GM19324 (cell line): ENCODE measurements around the gene ZNF774.
"Not testable (repeated sequence)": the region's sequence is repeated elsewhere in the genome, so short reads cannot be mapped to it uniquely, and the experiment has no call there.

Source experiments
- ATAC-seq: cut with Tn5 transposase; IDR thresholded peaks from one replicate; pipeline ENCODE4 v1.9.1; 2021; ENCODE audit warnings: mild to moderate bottlenecking, moderate library complexity; ENCODE audit not compliant: unreplicated experiment, low FRiP score

The ZNF774 gene

GRCh38 chr15:90352107-90352893 is at the start of gene ZNF774:
Gene ZNF774 (plus strand): TSS chr15:90352284. CDS start chr15:90354661, 2,377 bp downstream.
- ATAC-seq: peak; percentile 99

GRCh38 chr15:90305355-90305754 is 46.7 kb upstream of the ZNF774 start:
- not testable (repeated sequence) for ATAC-seq

DNA sequence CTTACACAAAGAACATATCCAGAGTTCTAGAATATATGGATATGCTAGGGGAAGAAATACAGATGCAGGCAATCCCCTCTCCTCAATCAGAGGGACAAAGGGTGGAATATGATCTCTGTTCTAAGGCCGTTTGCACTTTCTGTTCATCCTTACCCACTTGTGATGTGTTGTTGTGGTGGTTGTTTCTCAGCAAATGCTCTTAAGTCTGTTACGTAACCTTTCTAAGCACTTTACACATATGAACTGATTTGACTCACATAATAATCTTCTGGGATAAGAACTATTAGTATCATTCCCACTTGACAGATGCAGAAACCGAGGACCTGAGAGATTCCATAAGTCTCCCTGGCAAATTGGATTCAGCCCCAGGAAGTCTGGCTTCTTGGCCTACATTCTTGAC is 46.2 kb upstream of the ZNF774 start:
- ATAC-seq: no peak

DNA sequence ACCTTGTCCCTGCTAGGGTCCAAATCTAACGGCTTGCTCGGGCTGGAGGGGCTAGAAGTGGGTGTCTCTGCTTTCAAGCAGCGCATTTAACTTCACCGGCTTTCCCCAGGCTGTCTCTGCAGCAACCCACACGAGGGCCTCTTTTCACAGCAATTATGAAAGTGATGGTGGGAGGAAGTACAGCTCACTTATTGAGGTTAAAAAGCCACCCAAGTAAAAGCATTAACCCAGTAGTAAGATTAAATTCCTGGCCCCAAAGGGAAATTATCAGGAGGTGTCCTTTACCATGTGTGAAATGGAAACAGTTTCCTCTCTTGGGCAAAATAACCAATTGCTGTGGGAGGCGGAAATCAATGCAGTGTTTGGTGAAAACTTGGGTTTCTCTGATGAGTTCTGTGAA is 45.5 kb upstream of the ZNF774 start:
- no peak for ATAC-seq

DNA sequence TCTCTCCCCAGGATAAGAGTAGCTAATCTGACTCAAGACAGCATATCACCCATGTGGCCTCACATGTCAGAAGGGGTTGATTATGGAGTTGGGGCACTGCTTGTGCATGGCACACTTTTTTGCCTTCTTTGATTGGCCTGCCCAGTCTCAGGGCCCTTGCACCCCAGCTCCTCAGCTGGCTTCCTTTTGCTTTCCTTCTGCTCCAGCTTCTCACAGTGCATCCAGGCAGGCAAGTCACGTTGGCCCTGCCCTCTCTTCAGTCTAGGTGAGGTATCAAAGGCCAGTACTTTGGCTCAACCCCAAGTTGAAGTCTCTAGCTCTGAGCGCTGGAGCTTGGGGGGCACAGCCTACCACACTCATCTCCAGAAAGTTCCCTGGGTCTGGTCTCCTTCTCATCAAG is 44.4 kb upstream of the ZNF774 start:
- ATAC-seq: no peak

DNA sequence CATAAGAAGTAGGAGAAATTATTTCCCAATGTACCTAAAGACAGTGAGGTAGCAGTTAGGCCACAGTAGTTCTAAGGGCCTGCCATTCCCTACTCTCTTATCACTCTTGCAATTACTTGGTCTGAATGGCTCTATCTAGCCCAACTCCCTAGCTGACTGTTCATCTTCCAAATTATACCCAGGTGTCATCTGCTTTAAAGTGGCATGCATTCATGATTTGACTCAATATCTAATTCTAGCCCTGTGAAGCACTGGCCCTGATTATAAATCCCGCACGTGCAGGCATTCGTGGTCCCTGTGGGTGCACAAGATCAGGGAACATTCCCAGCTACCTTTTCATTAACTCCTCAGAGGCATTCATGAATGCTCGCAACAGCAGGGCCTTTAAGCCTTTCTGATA is 43.1 kb upstream of the ZNF774 start:
- no peak for ATAC-seq

- no peak for ATAC-seq
Observed at GRCh38 chr15:90315278-90315982, 36.7 kb upstream of the ZNF774 start.

DNA sequence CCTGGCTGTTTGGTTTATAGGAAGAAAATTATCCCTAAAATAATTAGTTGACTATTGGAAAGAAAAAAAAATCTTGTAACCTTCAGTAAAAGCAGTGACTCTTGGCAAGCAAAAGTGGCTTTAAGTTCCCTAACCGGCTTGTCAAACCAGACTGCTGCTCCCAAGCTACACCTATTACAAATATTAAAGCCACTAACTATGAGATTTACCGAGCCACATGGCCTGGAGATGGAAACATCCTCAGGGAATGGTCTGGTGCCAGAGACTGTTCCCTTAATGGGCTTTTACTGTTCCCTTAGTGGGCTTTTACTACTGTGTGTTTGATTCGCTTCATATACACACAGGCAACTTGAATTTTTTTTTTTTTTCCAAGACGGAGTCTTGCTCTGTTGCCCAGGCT is 35.9 kb upstream of the ZNF774 start:
- no peak for ATAC-seq

DNA sequence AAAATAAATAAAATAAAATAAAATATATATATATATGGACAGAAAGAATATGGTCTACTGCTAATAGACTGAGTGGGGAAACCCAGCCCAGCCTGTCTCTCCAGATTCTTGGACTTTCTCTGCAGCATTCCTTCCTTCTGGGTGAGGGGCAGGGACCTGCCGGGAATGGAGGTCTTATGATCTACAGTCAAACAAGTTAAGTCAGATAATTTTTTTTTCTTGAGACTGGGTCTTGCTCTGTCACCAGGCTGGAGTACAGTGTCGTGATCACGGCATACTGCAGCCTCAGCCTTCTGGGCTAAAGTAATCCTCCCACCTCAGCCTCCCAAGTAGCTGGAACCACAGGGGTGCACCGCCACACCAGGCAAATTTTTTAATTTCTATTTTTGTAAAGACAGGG is 33.5 kb upstream of the ZNF774 start:
- ATAC-seq: no peak

DNA sequence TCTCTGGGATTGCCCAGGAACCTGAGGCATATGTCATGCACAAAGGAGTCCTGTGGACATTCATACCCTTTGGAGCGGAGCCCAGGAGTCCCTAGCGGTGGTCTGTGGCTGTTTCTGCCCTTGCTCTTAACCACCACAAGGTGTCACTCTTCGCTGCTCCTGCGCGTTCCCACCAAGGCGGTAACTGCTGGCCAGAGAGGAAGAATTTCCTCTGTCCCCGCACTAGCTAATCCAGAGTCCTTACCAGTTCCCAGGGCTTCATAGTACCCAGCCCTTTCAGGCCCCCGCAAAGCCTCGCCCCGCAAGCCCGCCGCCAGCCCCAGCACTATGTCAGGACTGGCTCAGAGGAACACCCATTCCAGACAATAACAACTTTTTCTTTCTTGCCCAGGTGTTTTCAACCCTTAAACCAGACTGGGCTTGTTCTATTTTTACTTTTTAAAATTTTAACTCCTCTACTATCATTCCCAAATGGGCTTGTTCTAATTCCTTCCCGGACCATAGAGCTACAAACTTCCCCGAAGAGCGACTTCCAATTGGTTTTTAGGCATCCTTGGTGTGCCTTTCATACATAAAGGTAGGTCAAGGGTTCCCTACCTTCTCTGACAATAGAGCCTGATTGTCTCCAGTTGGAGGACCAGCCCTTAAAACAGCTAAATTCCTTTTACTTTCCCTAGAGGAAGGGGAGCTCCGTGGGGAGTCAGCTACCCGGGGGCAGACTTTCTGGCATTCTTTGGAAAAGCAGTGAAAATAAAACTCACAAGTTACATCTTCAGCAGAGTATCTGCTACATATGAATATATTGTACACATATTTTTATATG is 31.8 kb upstream of the ZNF774 start:
- ATAC-seq: no peak

- ATAC-seq: no peak
Observed at GRCh38 chr15:90320885-90321278, 31.2 kb upstream of the ZNF774 start.

DNA sequence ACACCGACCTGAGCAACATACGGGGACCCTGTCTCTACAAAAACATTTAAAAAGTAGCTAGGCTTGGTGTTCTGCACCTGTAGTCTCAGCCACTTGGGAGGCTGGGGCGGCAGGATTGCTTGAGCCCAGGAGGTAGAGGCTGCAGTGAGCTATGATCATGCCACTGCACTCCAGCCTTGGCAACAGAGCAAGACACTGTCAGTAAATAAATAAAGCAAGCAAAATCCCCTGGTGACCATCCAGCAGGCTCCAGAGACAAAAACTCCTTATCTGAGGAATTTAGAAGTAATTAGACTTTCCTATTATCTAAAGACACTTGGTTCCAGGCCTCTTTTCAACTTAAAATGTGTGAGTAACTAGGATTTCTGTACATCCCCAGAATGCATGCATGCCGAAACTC is 29.5 kb upstream of the ZNF774 start:
- no peak for ATAC-seq

GRCh38 chr15:90325726-90326125 is 26.4 kb upstream of the ZNF774 start:
- no peak for ATAC-seq

DNA sequence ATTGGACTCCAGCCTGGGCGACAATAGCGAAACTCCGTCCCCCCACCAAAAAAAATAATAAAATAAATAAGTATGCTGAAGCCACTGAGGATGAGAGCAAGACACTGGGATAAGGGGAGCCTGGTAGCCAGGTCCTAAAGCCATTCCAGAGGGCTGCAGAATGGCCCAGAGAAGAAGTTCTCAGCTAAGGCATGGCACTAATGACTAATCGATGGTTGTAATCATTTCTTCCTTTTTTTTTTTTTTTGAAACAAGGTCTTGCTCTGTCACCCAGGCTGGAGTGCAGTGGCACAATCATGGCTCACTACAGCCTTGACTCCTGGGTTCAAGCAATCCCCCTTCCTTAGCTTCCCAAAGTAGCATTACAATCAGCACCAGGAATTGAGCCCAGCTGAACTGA is 25.6 kb upstream of the ZNF774 start:
- no peak for ATAC-seq

- no peak for ATAC-seq
Observed at GRCh38 chr15:90327311-90327710, 24.8 kb upstream of the ZNF774 start.

GRCh38 chr15:90334304-90334731 is 17.8 kb upstream of the ZNF774 start:
- ATAC-seq: no peak

DNA sequence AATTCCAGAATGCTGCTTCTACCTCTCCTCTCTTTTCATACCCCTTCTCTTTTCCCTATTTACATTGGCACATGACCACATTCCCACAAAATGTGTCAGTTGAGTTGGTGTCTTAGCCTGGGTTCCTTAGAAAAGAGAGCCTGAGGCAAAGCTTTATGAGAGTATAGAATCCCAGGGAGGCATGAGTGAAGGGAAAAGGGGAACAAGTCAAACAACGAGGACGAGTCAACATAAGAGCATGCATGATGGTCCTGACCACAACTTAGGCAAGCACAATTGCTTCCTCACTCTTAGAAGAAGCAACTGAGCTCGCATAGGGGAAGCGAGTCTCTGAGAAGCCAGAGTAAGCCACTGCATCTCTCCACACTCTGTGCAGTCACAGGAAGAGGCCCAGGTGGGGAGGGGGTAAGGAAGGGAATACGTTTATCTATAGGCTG is 15.4 kb upstream of the ZNF774 start:
- ATAC-seq: no peak

GRCh38 chr15:90337256-90337655 is 14.8 kb upstream of the ZNF774 start:
- no peak for ATAC-seq

DNA sequence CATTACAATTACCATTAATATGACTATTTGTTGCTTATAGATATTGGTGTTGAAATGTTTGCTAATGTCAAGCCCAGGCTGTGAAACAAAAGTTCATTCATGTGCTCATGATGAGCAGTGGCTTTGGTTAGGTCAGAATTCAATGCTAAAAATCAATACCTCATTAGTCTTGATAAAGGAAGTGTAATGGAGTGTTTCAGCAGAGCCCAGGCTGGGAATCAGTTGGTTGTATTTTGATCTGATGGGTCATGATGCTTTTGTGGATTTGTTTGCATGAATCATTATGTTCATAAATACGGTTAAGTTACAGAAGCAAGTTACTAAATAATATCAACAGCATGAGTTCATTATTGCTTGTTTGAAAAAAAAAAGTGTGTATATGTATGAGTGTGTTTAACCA is 13.6 kb upstream of the ZNF774 start:
- ATAC-seq: no peak

GRCh38 chr15:90340345-90340744 is 11.7 kb upstream of the ZNF774 start:
- ATAC-seq: no peak

- no peak for ATAC-seq
Observed at GRCh38 chr15:90343302-90343790, 8.7 kb upstream of the ZNF774 start.
